HG03342 (cell line): Measurements from ENCODE around the gene ISG20.

Experiments
- ATAC-seq: cut with Tn5 transposase; IDR thresholded peaks from one replicate; pipeline ENCODE4 v1.9.1; 2021; ENCODE audit warnings: mild to moderate bottlenecking, moderate library complexity; ENCODE audit not compliant: unreplicated experiment

The ISG20 gene

GRCh38 chr15:88680241-88681001 lies 41.6 kb downstream of the ISG20 start:
- no peak for ATAC-seq

- no peak for ATAC-seq
Measured at GRCh38 chr15:88681610-88682221, 42.9 kb downstream of the ISG20 start.

DNA sequence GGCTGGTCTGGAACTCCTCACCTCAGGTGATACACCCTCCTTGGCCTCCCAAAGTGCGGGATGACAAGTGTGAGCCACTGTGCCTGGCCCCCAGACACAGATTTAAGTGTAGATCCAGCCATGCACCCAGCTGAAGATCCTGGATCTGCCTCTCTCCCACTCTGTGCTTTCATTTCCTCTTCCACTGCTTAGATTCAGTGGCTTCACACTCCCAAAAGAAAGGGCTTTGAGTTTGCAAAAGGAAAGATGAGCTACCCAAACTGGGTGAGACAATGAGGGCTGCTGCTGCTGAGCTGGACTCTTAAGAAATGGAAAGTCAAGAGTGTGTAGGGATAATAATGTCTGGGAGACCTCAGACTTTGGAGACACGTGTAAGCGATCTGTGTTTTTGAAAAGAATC lies 45.5 kb downstream of the ISG20 start:
- no peak for ATAC-seq

DNA sequence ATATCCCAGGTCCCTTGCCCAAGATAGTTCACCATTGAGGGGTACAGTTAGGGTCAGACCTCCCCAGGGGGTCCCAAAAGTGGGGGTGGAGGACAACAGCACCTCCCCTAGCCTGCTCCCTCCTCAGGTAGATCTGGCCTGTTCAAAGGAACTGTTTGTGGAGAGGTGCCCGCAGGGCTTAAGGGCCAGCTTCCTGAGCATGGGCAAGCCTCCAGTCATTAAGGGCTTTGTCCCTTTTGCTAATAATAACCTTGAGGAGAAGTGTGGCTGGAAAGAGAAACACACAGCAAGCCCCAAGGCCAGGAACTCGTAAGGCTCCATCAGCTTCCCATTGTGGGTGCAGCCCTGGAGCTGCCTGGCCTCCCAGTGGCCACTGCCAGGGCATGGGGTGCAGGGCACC lies 47.4 kb downstream of the ISG20 start:
- no peak for ATAC-seq

DNA sequence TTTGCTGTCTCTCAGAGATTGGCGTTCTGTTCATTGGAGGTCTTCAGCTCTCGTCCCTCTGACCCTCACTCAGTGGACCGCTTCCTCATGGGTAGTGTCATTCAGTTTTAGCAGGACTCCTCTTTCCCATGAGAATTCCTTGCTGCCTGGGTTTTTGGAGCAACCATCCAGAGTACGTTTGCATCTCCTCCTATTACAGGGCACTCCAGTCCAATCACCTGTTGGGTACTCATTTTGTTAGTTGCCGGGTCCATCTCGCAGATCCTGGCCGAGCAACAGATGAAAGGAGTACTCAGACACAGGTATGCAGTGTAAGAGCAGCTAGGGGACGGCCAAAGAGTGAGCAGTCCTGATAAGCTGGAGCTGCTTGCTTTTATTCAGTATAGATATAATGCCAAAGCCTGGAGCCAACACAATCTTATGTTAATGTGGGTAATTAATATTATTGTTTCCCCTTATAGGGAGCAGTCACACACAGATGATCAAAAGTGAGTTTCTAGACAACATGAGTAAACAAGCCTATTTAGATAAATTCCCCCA lies 49.6 kb downstream of the ISG20 start:
- ATAC-seq, result no peak

GRCh38 chr15:88690331-88690730 lies 51.5 kb downstream of the ISG20 start:
- ATAC-seq, result no peak

DNA sequence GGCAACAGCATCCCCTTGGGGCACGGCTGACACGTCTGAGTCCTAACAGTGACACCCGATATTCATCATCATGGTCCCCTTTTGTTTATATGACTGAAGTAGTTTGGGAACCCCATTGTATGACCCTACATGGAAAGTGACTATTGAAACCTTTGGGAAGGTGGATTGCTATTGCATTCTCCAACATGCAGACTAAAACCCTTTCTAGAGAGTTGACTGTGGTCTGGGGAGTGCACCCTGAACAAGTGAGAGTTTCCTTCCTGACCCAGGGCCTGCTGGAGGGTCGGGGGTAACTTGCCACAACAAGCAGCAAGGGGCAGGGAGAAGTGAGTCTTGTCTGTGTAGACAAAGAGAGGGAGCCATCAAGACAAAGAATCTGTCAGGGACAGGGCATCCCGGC lies 54.4 kb downstream of the ISG20 start:
- no peak for ATAC-seq

DNA sequence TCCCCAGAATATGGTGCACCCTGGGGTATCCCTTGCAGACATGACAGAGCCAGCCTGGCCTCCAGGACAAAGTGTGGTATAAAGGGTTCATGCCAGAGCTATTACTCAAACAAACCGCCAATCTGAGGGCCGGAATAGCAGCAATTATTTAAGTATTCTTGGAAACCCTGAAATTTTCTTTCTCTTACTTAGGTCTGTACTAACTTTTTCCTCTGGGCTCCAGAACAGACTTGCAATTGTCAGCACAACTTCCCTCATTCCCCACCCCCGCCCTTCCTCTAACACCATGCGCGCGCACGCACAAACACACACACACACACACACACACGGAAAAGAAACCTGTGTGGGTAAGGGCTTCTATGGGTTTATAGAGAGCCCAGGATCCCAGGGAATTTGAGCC lies 56.3 kb downstream of the ISG20 start:
- no peak for ATAC-seq

DNA sequence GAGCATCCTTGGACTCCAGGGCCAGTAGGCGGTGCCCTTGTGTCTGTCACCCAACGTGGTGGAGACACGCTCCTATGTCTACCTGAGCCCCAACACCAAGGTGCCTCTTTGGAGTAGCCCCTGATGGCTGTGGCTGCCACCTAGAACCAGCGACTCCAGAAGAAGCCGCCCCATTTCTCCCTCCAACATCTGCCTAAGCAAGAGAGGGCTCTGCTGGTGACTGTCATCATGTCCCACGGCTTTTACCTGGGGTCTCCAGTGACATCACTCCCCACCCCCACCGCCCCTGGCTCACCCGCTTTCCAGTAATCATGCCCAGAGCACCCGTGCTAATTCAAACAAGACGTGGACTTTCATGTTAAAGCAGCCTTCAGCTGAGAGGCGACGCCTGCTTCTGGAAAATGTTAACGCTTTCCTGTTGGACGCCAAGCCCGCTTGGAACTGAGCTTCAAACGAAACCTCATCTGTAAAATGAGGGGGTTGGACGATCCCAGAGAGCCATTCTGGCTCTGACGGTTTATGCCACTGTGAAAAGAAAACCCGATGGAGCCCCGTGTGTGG lies 57.0 kb downstream of the ISG20 start:
- no peak for ATAC-seq

- ATAC-seq, result no peak
Measured at GRCh38 chr15:88696254-88696653, 57.4 kb downstream of the ISG20 start.

DNA sequence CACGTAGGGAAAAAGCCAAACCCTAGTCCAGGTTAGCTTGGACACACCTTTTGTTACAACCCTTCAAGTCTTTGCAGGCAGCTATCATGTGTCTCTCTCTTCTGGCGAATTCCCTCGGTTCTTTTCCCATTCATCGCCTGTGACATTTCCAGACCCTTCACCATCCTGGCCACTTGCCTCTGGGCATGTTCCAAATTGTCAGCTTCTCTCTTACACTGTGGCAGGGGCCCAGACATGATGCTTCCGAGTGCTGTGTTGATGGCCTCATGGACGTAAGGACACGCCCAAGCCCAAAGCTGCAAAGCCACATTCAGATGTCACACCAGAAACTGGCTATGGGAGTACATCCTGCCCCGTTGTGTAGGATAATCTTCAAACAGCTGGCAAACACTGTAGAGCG lies 58.5 kb downstream of the ISG20 start:
- ATAC-seq, result no peak

DNA sequence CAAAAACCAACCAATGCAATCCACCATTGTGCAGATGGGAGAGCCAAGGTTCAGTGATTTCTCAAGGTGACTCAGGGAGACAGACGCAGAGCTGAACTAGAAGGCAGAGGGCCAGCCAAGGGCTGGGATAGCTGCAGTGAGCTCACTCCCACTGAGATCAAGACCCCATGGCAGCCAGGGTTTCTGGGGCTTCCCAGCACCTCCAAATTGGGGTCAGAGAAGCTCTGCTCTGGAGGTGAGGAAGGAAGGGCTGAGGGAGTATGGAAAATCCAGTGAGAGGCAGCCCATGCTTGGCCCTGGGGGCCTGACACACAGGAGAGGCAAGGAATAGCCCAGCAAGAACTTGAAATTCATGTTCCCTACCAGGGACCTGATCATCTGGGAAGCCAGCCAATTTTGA lies 61.0 kb downstream of the ISG20 start:
- ATAC-seq, result no peak

GRCh38 chr15:88700716-88701115 lies 61.9 kb downstream of the ISG20 start:
- ATAC-seq, result no peak

GRCh38 chr15:88701561-88702095 lies 62.8 kb downstream of the ISG20 start:
- no peak for ATAC-seq

DNA sequence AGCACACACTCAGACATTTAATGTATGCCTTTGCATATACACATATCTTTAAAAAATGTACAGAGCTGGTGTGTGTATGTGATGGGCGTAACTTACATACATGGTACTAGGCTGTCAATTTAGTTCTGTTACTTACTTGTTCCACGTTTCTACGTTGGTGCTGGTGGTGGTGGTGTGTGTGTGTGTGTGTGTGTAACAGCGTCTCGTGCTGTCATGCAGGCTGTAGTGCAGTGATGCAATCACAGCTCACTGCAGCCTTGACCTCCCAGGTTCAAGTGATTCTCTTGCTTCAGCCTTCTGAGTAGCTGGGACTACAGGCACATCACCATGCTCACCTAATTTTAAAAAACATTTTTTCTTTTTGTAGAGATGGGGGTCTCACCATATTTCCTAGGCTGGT lies 64.2 kb downstream of the ISG20 start:
- no peak for ATAC-seq

DNA sequence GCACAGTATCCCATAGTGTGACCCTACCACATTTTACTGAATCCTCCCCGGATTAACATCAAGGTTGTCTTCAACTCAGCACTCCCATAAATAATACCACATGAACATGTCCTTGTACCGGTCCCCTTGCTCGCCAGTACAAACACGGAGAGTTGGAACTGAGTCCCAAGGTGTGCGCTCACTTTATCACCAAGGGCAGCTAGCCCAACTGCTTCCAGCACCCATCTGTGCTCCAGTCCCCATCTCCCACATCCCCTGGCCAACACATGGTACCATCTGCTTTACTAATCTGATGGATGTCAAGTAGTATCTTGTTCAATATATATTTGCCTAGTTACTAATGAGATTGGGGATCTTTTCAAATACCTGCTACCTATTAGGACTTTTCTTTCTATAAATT lies 64.7 kb downstream of the ISG20 start:
- ATAC-seq, result no peak

- ATAC-seq, result no peak
Measured at GRCh38 chr15:88704791-88705768, 66.3 kb downstream of the ISG20 start.

GRCh38 chr15:88705769-88706165 lies 67.0 kb downstream of the ISG20 start:
- ATAC-seq, result no peak
